Stimulated activated CD4-positive, alpha-beta T cell treated with anti-CD3 and anti-CD28 coated beads, Interleukin-1b, Interleukin-23, amount 100 ng/mL, for 4 hours (primary cell): Measurements from ENCODE around the gene BSPH1.
"Not testable (repeated sequence)": the region's sequence is repeated elsewhere in the genome, so short reads cannot be mapped to it uniquely, and the experiment has no call there.

ENCODE experiments used
- DNase-seq, 2 donors: peaks; one replicate each; pipeline ENCODE4 v3.0.0-alpha.2; 2020; ENCODE audit warnings: low read depth in 2 of 2

BSPH1 gene

DNA sequence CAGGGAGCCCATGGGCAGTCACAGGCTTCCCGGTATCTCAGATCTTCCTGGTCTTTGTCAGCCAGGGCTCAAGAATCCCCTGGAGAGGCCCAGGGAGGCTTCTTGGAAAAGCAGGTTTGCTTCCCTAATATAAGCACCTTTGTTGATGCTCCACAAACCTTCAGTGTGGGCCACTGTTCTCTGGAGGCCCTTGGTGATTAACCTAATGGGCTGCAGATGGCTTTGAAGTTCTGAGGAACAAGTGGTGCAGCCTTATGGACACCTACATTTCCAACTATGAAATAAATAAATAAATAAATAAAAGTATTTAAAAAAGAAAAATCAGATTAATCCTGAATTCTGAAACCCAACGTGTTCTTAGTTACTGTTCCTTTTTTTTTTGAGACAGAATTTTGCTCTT, at the start of gene BSPH1:
BSPH1 (minus strand) TSS at position 101 of the 400 bp plus-strand sequence; CDS start at position 12, 89 bp downstream.
- DNase-seq: no peak

GRCh38 chr19:48036765-48037164, 44.8 kb upstream of the BSPH1 start:
- DNase-seq: no peak

DNA sequence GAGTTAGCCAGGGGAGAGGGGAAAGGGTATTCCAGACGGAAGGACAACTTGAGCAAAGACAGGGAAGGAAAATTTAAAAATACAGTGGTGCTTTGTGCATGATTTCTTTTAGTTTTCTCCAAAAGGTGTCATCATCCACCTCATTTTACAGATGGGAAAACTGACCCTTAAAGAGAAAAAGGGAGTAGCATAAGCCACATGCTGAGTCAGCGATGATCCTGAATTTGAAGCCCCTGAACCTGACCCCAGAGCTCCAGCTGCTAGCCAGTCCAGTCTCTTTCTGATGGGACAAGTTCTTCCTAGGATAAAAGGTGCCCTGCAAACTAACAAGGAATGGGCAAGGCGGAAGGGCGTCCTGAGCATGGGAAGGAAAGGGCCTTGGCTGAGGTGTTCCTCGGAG, 41.6 kb upstream of the BSPH1 start:
- DNase-seq: no peak

- DNase-seq: no peak
Observed at GRCh38 chr19:48030073-48030472, 38.1 kb upstream of the BSPH1 start.

GRCh38 chr19:48029431-48029830, 37.5 kb upstream of the BSPH1 start:
- no peak for DNase-seq

DNA sequence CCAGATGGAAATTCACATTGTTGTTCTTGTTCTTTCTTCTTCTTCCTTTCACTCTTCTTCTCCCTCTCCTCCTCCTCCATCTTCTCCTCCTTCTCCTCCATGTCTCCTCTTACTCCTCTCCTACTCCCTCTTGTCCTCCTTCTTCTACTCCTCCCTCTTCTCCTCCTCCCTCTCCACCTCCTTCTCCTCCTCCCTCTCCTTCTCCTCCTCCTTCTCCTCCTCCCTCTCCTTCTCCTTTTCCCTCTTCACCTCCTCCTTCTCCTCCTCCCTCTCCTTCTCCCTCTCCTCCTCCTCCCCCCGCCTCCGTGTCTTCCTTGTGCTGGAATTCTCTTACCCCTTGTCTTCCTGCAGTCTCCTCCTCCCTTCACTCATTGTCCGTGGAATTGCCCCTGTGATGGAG, 33.5 kb upstream of the BSPH1 start:
- no peak for DNase-seq

DNA sequence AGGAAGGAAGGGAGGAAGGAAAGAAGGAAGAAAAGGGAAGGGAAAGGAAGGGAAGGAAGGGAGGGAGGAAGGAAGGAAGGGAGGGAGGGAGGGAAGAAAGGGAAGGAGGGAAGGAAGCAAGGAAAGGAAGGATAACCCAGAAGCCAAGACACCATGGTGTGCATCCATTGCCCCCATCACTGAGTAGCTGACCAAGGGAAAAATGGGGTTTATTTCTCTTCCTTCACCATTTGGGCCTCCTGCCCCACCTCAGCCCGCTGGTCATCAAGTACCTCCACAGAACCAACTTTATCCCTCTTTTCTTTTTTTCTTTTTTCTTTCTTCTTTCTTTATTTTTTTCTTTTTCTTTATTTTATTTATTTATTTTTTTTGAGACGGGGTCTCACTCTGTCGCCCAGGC, 31.5 kb upstream of the BSPH1 start:
- DNase-seq: no peak

GRCh38 chr19:48023011-48023410, 31.0 kb upstream of the BSPH1 start:
- DNase-seq: no peak

GRCh38 chr19:48020686-48021085, 28.7 kb upstream of the BSPH1 start:
- DNase-seq: no peak

DNA sequence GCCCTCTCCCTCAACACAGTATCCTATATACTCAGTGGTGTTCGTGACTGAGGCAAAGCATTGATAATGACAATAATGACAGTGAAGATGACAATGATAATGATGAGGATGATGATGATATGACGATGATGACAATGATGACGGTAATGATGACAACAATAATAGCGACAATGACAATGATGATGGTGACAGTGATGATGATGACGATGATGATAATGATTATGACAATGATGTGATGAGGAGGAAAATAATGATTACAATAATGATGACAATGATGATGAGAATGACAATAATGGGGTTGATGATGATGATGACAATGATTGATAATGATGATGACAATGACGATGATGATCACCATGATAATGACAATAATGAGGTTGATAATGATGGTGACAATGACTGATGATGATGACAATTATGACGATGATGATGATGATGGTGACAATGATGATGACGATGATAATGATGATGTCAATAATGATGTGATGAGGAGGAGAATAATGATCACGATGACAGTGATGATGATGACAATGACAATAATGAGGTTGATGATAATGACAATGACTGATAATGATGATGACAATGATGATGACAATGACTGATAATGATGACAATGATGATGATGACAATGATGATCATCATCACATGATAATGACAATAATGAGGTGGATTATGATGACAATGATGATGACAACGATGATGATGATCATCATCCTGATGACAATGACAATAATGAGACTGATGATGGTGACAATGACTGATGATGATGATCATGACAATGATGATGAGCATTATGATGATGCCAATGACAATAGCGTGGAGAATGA, 19.2 kb upstream of the BSPH1 start:
- no peak for DNase-seq

- no peak for DNase-seq
Observed at GRCh38 chr19:48006762-48007161, 14.8 kb upstream of the BSPH1 start.

GRCh38 chr19:48004236-48004635, 12.3 kb upstream of the BSPH1 start:
- no peak for DNase-seq

DNA sequence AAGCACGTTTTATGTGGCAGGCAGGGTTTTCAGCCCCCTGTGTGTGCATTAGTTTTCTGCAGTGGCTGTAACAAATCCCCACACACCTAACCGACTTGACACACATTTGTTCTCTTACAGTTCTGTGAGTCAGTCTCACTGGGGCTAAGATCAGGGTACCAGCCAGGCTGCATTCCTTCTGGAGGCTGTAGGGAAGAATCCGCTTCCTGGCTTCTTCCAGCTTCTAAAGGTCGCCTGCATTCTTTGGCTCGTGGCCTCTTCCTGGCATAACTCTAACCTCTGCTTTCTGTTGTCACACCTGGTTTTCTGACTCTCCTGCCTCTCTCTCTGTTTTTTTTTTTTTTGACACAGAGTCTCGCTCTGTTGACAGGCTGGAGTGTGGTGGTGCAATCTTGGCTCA, 8.9 kb upstream of the BSPH1 start:
- DNase-seq: no peak

DNA sequence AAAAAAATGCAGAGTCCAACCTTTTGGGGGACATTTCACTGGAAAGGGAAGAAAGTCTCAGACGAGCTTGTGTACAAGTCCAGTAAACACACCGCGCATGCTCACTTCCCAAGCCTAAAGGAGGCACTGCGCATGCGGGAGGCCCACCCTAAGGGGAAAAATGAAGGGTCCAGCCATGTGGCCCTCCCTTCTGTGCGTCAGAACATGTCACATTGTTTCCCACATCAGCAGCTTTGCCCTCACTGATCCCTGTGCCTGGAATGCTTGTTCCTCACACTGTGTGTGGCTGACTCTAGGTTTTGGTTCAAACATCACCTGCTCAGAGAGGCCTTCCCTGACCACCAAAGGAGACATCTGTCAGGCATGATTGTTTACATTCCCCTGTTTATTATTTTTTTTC, 6.8 kb upstream of the BSPH1 start:
- DNase-seq: no peak

- DNase-seq: no peak
Observed at GRCh38 chr19:47996230-47996727, 4.3 kb upstream of the BSPH1 start.

DNA sequence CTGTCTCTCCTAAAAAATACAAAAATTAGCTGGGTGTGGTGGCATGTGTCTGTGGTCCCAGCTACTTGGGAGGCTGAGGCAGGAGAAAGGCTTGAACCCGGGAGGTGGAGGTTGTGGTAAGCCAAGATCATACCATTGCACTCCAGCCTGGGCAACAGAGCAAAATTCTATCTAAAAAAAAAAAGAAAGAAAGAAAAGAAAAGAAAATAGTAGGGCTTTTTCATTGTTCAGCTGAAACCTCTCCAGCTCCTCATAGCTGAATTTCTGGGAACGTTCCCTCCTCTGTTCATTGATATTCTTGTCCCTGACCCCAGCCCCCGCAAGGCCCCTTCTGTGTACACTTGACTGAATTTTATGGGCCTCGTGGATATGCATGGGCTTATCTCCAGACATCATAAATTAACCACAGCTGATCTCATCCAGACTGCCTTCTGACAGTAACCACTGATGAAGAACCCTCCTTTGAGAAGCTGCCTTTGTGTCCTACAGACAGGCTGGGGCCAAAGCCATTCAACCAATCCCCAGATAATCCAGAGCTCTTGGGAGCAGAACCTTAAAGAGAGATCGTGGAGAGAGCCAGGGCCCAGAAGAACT, 2.3 kb upstream of the BSPH1 start, which contains the start of gene ELSPBP1:
ELSPBP1 (plus strand) TSS at position 424 of the 594 bp plus-strand sequence. CDS start 14,036 bp downstream, outside the sequence.
- DNase-seq: no peak

- DNase-seq: no peak
Observed at GRCh38 chr19:47991191-47991808, 670 bp downstream of the BSPH1 start.

- no peak for DNase-seq
Observed at GRCh38 chr19:47973529-47973928, 18.4 kb downstream of the BSPH1 start.

GRCh38 chr19:47955936-47956335, 36.0 kb downstream of the BSPH1 start:
- not testable (repeated sequence) for DNase-seq

DNA sequence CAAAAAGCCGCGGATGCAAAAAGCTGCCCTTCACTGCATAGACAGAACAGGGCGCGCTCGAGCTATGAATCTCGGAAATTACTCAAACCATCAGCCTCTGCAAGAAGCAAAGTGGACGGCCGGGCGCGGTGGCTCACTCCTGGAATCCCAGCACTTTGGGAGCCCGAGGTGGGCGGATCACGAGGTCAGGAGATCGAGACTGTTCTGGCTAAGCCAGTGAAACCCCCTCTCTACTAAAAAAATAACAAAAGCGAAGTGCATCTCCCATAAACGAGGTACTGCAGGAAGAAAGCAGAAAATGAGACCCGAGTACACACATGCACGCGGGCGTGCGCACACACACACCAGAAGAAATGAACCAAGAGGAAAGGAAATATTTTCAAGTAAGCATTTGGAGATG, 39.8 kb downstream of the BSPH1 start:
- DNase-seq: not testable (repeated sequence)

GRCh38 chr19:47949852-47950521, 42.0 kb downstream of the BSPH1 start:
- DNase-seq: not testable (repeated sequence)

DNA sequence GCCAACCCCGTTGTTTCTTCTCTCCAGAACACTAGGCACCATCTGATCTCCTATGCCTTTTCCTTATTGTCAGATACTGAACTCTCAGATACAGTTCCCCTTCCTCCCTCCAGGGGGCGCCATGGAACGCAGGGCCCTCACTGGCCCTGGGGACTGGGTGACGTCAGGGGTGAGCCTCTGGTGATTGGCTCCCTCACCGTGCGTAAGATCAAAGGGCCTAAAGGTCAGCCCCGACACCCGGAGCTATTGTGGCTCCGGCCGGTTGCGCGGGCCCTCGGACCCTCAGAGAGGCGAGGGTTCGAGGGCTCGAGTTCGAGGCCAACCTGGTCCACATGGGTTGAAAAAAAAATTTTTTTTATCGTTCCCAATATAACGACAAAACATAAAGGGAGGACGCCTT, 63.4 kb downstream of the BSPH1 start:
- DNase-seq: not testable (repeated sequence)
